ENCODE data around the gene SCGN. TPM values are rescaled to one million over a fixed set of nuclear protein-coding genes. Genes with fewer than 3 reads are reported as not detected.

Gene SCGN
- total and polyA plus RNA-seq, 9 of the 15 experiments (the other 6 are each of a cell fraction or from before 2014, with no cell fraction given), result not detected

- TF ChIP-seq STAT6 (CRISPR knock-in tag; IDR thresholded peaks at IDR 0.05) (no peak), SUPT5H (IDR thresholded peaks at IDR 0.05) (no peak), DMBX1 (CRISPR knock-in tag; IDR thresholded peaks at IDR 0.05; ENCODE audit: borderline replicate concordance) (no peak)
- TF ChIP-seq, protein P1, sequence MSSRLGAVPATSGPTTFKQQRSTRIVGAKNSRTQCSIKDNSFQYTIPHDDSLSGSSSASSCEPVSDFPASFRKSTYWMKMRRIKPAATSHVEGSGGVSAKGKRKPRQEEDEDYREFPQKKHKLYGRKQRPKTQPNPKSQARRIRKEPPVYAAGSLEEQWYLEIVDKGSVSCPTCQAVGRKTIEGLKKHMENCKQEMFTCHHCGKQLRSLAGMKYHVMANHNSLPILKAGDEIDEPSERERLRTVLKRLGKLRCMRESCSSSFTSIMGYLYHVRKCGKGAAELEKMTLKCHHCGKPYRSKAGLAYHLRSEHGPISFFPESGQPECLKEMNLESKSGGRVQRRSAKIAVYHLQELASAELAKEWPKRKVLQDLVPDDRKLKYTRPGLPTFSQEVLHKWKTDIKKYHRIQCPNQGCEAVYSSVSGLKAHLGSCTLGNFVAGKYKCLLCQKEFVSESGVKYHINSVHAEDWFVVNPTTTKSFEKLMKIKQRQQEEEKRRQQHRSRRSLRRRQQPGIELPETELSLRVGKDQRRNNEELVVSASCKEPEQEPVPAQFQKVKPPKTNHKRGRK (tag; IDR thresholded peaks at IDR 0.05), result no peak
These were observed 9.2 kb upstream of the SCGN start (continued) for GRCh38 chr6:25642667-25643328.

- in situ Hi-C loops (cut with MboI) (no loop called here), intact Hi-C loops (cut with micrococcal nuclease) (no loop called here)
- no peak overlapping the region for H2AFZ ChIP-seq (ENCODE audit: low read depth, low read length)
- H3K27me3 ChIP-seq (ENCODE audit: control insufficient read depth in 2 of 2, insufficient read depth in 2 of 2, low read length in 2 of 2), result no peaks in the 10 kb centered on the region
- H3K9me3 ChIP-seq (replicated peaks; ENCODE audit: control insufficient read depth, insufficient read depth, low read depth, low read length), result no peaks in the 10 kb centered on the region
- H3K36me3 ChIP-seq (ENCODE audit: control insufficient read depth, insufficient read depth, low read length), result no peaks in the 10 kb centered on the region
- H3K4me1 ChIP-seq (replicated peaks in 1 of 2; ENCODE audit: control insufficient read depth in 2 of 2, insufficient read depth in 2 of 2, low read length in 2 of 2), result no peaks in the 10 kb centered on the region
- H3K4me2 ChIP-seq (ENCODE audit: insufficient read depth, low read length), result no peak overlapping the region
- no TSS peak for BruUV-seq (replicated peaks)
- H4K20me1 ChIP-seq (replicated peaks; ENCODE audit: control insufficient read depth, insufficient read depth, low read length), result no peaks in the 10 kb centered on the region
- no peak for ATAC-seq
- H3K9me1 ChIP-seq (ENCODE audit: control insufficient read depth, insufficient read depth, low read length), result no peaks in the 10 kb centered on the region
- no peak overlapping the region for H3K27ac ChIP-seq (ENCODE audit: extremely low read depth, low read depth, low read length)
- TF ChIP-seq ZNF146 (CRISPR knock-in tag; IDR thresholded peaks at IDR 0.05; ENCODE audit: unreplicated experiment) (no peak), ELF1 (tag; IDR thresholded peaks at IDR 0.05) (no peak), CBX1 (IDR thresholded peaks at IDR 0.05; ENCODE audit: low read depth) (no peak), NCOR1 (IDR thresholded peaks at IDR 0.05) (no peak)
- H3K9ac ChIP-seq (ENCODE audit: insufficient read depth in 1 of 2, low read depth in 2 of 2, low read length in 2 of 2), result no peak overlapping the region
- no peak overlapping the region for H3K4me3 ChIP-seq
- 0% methylated on average over 4 of the region's 4 CpGs for WGBS (ENCODE audit: insufficient coverage, low coverage, missing lambda C conversion rate)
- DNase-seq (ENCODE audit: extremely low read depth in 1 of 4, low spot score in 3 of 4), result no peak
- ChIA-PET CTCF (ENCODE audit: low intra/inter-chr PET ratio) (no interaction called here), POLR2A (no interaction called here)
- H3K79me2 ChIP-seq (ENCODE audit: control insufficient read depth, insufficient read depth, low read length), result no peaks in the 10 kb centered on the region
- no peak for FAIRE-seq
These were observed 6.1 kb upstream of the SCGN start for GRCh38 chr6:25645916-25646315.

All from K562 (cell line).